HG02623 (cell line): ENCODE measurements around the gene PRKAG2.

Experiments used
- ATAC-seq: cut with Tn5 transposase; IDR thresholded peaks from one replicate; pipeline ENCODE4 v1.9.1; 2021; ENCODE audit warnings: moderate library complexity; ENCODE audit not compliant: unreplicated experiment

The PRKAG2 gene

GRCh38 chr7:151717918-151718317 is 159.0 kb downstream of the PRKAG2 start:
- no peak for ATAC-seq

- ATAC-seq: no peak
Measured at GRCh38 chr7:151717415-151717814, 159.5 kb downstream of the PRKAG2 start.

GRCh38 chr7:151716323-151716722 is 160.6 kb downstream of the PRKAG2 start:
- ATAC-seq: no peak

DNA sequence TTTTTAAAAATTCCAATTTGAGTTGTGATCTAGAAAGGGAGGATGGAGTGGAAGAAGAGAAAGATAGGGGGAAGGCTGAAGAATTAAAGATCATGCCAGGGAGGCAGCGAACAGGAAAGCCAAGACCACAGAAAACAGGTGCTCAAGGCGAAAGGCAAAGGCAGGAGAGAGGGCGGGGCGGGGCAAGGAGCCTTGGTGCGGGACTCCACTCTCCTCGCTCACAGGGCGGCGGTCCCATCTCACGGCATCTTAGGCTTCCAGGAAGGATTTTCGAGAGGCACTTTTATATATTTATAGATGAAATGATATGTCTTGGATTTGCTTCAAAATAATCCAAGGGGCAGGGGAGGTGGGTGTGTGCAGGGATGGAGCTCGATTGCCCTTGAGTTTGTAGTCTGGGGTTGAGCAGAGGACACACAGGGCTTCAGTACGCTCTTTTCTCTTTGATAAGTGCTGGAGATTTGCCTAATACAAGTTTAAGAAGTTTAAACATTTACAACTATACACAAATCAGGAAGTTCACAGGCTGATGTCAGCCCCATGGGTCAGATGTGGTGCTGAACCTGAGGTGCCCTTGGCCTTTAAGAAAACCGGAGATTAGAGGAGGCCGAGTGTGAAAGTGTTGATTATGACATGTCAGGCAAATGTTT is 161.1 kb downstream of the PRKAG2 start:
- no peak for ATAC-seq

GRCh38 chr7:151714201-151714600 is 162.7 kb downstream of the PRKAG2 start:
- no peak for ATAC-seq

DNA sequence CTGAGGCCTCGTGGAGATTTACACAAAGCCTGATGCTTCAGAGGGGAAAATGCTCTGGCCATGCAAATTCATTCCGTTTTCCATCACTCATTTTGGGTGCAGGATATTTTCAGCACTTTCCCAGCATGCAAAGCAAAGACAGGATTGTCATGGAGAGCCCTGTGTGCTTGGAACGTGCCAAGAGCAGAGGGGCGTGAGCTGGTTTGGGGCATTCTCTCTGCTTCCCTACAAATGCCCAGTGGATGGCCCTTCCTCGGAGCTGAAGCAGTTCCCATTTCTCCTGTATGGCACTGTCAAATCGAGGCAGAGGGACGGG is 164.1 kb downstream of the PRKAG2 start:
- no peak for ATAC-seq

DNA sequence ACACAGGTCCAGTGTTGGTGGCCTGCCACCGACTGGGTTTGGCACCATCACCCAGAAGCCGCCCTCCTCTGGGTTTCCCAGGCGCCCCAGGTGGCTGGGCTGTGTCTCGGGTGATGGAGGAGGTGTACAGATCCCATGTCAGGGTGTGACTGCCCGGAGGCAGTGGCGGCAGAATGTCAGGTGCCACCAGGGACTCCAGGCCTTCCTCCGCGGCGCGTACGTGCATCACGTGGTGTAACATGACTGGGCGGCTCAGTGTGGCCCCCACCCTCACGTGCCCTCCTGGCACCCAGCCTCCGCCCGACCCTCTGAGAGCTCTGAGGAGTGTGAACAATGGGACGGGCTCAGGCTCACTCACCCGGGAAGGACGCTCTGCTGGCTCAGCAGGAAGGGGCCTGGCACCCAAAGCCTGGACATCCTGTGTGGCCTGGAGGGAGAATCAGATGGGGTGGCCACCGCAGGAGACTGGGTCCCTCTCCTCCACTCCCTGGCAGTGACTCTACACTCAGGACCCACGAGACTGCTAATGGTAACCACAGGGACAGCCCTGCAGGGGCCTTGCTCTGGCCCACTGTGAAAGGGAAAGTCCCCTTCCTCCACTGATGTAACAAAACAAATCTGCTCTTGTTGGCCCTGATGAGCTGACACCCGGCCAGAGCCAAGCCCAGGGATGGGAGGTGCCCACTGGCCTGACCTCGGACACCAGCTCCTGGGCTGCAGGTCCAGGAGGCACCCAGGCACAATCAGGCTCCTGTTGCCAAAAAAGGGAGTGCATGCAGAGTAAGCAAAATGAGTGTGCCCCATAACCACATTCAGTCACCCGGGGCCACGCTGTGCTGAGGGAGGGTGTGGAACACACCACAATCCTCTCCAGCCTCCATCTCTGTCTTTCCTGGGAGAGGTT is 164.8 kb downstream of the PRKAG2 start:
- ATAC-seq: no peak

GRCh38 chr7:151711435-151711872 is 165.5 kb downstream of the PRKAG2 start:
- no peak for ATAC-seq

GRCh38 chr7:151710646-151711434 is 166.1 kb downstream of the PRKAG2 start:
- no peak for ATAC-seq

DNA sequence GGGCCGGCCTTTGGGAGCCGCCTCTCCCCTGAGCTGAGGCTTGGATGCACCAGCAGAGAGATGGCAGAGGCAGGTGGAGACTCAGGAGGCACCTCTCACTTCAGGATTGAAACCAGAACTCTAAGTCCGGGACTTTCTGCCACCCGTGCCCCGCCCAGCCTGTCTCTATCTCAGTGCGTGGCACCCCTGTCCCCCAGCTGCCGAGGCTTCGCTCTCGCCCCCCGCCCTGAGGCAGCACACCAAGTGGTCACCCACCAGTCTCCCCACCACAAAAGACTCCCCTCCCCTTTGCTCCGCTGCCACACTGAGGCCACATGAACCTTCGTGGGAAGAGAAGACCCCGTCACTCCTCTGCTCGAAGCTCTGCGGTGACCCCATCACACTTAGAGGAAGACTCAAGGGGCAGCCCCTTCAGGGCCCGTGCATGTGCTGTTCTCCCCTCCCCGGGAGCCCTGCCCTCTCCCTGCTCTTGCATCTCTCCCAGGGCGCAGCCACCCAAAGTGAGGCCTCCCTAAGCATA is 166.7 kb downstream of the PRKAG2 start:
- no peak for ATAC-seq

GRCh38 chr7:151709141-151710038 is 167.5 kb downstream of the PRKAG2 start:
- ATAC-seq: no peak

GRCh38 chr7:151708610-151709009 is 168.3 kb downstream of the PRKAG2 start:
- ATAC-seq: no peak

- no peak for ATAC-seq
Measured at GRCh38 chr7:151707757-151708156, 169.2 kb downstream of the PRKAG2 start.

DNA sequence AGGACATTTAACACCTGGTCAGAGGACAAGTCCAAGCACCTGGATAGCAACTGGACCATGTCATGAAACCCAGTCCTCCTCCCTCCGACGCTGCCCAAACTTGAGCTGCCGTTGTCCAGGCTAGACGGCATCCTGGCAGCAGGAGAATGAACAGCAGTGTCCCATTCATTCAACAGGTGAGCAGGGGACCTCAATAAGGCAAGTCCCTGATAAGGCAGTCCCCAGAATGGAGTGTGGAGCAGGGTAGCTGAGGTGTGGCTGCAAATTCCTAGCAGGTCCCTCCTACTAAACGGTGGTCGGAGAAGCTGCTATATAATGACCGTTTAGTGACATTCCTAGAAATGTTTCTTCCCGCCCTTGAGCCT is 169.8 kb downstream of the PRKAG2 start:
- ATAC-seq: no peak

DNA sequence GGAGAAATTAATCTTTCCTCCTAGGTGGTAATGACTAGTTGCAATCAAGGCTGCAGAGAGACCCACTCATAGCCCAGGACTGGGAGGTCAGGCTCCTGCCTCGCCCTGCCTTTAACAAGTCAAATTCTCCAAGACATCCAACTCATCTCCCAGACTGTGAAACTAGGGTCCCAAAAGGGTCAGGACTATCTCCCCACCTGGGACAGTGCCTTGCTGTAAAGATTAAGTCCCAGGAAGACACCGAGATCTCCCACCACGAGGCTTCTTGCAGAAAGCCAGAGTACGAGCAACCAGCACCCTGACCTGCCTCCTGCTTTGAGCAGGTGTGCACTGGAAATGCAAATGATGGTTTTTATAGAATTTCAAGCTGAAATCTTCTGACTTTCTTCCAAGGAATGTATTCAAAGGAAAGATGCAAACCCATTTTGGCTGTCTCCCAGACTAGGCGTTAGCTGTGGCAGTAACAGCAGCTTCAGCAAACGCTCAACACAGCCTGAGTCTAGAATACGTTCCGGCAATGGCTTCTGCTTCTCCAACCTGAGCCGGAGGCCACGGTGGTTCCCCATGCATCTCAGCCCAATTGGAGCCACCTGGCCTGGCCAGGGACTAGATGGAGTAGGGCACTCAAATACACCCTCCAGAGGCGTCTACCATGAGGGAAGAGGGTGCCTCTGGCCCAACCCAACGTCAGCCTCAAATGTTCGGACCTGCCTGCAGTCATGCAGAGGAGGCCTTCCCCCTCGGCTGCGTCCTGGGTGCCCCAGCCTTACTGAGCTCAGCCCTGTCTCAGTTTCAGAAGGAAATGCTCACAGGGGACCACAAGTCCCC is 170.4 kb downstream of the PRKAG2 start:
- ATAC-seq: no peak

DNA sequence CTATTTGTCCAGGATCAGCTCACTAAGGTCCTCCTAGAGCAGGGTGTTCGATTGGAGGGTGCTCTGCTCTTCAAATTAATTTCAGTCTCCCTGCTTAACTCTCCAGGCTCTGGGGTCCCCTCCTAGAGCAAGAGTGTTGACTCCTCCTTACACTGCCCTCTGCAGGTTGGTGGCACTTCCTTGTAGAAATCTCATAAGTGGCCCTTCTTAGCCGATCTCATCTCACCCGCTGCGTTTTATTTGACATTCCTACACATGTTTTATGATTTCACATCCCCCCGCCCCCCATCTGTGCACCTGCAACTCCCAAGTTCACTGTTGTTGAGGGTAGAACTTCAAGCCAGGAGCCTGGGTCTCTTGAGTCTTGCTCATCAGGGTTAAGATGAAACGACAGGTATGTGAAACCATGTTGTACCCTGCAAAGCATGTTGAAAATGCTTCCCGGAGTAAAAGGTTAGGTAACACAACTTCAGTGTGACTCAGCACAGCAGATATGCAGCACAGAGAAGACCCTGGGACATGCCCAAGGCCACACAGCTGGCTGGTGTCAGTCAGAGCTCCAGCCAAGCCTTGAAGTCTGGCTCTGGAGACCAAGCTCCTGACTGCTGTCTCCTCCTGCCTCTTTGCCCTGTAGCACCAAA is 171.2 kb downstream of the PRKAG2 start:
- ATAC-seq: no peak

DNA sequence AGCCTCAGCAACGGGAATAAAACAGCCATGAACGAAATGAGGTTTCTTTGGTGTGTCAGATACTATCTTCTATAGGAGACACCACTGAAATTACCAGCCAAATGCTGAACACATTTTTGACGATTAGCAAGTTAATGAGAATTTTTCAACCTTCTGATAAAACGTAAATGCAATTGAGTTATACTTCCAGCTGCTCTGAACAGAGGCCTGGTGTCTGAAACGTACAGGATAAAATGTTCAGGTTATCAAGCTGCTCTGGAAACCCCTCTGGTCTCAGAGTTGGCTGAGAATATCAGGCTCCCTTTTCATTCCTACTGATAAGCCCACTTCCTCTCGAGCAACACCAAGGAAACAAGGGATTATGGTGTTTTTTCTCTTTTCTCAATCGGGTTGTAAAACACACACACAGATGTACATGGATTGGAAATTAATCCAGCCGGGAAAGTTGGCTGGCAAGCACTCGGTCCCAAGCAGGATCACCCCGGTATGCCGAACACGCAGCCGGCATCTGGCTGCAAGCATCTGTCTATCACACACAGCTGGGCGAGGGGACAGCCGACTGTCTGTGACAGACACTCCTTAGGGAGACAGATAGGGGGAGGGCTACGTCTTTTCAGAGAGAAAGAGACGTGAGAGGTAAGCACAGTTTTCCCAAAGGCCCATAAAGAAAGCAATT is 171.8 kb downstream of the PRKAG2 start:
- no peak for ATAC-seq

DNA sequence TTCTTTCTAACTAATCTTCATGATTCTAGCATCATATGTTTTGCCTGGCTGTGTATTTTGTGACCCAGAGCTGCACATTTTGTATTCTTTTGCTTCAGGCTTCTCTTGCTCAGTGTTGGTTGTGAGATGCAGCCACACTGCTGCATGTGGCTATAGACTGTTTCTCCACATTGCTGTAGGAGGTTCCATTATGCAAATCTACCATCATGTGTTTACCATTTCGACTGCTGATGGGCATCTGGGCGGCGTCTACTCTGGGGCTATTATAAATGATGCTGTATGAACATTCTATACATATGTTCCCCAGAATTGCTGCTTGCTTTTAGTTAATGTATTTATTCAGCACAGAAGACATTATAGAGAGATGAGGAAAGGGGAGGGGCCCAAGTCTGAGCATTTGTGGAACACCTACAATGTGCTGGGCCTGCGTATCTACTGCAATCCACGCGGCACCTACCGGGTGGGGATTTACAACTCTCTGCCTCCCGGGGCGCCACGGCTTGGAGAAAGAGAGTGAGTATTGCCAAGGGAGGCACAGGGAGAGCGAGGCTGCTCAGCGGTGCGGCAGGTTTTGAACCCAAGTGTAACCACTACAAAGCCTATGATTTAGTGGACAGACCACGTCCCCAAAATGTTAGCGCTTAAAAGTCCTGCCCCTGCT is 172.5 kb downstream of the PRKAG2 start:
- no peak for ATAC-seq
